Inflammatory macrophage treated with lipopolysaccharide for 1 hour (primary cell): ENCODE results near the gene GLYAT.
"Not testable (repeated sequence)": the region's sequence is repeated elsewhere in the genome, so short reads cannot be mapped to it uniquely, and the experiment has no call there.

ENCODE experiments used
- DNase-seq, 2 donors: peaks; one replicate each; pipeline ENCODE4 v3.0.0-alpha.2; 2020 to 2022

The GLYAT gene

DNA sequence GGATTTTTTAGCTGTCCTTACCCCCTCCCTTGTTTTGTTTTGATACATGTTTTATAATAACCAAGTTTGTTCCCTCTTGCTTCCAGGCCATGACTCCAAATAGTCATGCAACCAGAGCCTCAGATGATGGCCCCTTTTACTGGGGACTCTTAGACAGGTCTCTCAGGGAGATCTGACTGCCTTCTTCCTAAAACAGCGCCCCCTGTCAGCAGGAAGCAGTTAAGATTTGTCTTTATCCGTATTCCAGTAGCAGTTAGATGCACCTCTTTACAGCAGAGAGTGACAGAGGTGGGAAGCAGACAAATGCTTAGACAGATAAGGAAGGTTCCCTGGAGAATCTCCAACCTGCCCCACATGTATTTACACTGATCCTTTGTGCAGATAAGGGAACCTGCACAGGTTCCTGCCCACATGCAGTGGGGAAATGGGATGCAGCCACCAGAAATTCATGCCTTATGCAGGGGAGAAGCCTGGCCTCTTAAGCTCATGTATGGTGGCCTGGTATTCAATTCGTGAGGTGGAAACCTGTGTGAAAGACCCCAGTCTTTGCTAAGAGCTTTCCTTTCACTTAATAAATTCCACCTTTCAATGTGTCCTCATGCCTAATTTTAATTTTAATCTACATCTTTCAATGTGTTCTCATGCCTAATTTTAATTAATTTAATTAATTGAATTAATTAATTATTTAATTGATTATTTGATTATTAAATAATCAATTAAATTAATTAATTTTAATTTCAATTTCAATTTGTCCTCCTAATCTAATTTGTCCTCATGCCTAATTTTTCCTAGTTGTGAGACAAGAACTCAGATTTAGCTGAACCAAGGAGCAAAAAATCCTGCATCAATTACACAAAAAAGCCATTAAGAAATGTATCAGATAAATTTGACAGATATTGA lies 11.5 kb upstream of the GLYAT start:
- no peak for DNase-seq

DNA sequence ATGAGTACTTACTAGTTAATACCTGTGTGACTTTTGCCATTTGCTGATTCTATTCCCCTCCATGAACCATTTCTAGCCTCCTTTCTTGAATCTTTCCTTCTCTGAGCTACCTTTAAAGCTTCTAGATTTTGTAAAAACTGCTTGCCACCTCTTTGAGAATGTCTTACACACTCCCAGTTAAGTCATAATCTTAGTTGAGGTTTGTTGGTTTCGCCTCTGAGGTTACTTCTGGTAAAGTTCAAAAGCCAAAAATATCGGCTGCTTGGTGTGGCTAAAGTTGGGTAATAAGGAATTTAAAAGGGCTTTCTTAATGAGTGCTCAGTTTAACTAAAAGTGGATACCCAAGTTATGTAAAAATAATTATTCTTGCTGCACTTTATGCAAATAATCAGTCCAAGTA lies 10.4 kb upstream of the GLYAT start:
- no peak for DNase-seq

DNA sequence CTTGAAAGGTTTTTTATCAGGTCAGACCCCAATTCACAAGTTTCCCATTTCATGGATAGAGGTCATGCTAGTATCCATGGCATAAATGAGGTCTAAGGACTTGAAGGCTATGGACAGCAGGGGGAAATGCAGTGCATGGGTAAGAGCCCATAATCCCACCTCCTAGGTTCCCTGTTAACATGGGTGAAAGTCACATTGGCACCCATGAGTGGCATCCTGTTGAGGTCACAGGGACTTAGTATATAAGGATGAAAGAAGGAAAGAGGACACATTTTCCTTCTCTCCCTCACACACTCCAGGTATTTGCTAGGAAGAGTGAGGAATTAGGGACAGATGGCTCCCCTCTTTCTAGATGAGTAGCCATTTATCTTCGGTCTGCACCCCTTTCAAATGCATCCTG lies 9.4 kb upstream of the GLYAT start:
- DNase-seq = no peak

DNA sequence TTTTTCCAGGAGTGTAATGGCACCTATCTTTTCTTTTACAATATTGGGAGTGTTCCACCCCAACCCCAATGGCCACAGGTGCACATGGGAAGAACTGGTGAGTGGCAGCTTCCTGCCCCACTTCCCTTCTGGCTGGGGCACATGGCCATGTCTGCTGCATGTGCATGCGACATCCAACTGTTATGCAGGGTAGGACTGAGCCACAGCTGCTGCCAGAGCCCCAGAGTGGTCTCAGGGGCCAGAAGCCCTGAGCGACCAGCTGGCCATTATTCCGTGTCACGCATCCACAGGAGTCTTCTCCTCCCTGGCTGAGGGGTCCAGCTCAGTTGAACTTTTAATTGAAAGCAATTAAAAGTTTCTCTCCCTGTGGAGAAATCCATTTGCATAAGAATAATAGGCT lies 8.7 kb upstream of the GLYAT start:
- no peak for DNase-seq

DNA sequence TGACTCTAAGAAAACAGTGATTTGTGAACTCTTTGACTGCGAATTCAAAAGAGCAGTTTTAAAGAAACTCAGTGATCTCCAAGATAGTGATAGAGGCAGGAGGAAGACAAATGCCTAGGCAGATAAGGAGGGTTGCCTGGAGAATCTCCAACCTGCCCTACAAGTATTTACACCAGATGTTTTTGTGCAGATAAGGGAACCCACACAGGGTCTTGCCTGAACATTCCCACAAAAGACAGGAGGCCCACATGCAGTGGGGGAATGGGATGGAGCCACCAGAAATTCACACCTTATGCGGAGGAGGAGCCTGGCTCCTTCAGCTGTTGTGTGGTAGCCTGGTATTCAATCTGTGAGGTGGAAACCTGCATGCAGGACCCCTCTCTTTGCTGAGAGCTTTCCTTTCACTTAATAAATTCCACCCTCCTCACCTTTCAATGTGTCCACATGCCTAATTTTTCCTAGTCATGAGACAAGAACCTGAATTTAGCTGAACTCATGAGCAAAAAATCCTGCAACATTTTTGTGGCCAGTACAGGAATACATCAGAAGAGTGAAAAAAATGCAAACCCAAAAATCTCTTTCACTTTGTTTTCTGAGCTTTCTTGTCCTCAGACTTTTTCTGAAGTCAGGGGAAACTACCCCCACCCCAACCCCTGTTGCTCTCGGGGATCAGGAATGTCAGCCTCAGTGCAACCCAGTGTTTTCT lies 8.1 kb upstream of the GLYAT start:
- DNase-seq = no peak

DNA sequence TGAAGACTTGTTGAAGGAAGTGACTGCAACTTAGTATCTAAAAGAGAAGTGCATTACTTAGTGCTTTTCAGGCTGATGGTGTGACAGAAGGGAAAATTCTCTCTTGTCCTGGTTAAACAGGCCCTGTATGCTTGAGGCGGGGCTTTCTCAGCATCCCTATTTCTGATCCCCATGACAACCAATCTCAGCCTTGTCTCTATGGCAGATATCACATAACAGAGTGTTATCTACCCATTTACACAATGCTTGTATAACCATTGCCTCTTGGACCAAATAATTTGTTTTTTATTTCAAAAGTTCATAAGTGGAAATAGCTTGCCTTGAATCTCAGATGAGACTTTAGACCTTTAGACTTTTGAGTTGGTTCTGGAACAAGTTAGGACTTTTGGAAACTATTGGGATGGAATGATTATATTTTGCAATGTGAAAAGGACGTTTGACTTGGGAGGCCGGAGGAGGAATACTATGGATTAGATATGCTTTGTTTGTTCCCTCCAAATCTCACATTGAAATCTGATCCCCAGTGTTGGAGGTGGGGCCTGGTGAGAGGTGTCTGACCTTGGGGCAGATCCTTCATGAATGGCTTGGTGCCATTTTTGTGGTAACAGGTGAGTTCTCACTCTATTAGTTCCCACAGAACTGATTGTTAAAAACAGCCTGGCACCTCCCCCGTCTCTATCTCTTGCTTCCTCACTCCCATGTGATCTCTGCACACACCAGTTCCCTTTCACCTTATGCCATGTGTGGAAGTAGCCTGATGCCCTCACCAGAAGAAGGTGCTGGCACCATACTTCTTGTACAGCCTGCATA lies 3.1 kb upstream of the GLYAT start:
- DNase-seq = no peak

DNA sequence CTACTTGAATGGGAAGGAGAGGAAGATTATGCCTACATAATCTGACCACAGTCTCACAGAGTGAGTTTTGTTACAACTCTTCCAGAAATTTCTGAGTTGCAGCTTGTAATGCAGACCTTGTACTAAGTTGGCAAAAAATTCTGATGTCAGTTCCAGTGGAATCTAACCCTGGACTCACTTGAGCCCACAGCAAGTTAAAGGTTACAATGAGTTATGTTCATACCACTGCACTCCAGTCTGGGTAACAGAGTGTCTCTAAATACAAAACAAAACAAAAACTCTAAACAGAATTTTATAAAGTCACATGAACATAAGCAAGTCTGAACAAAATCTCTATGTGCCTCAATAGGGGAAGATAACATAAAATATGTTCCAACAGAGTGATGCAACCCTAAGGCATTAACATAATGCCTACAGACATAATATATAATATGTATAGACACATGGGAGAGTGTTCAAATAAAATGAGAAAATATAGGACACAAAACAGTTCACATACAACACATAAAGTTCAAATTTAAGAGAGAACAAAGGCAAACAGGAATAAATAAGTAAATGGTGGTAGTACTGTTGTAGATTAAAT lies 1.1 kb downstream of the GLYAT start:
- no peak for DNase-seq

DNA sequence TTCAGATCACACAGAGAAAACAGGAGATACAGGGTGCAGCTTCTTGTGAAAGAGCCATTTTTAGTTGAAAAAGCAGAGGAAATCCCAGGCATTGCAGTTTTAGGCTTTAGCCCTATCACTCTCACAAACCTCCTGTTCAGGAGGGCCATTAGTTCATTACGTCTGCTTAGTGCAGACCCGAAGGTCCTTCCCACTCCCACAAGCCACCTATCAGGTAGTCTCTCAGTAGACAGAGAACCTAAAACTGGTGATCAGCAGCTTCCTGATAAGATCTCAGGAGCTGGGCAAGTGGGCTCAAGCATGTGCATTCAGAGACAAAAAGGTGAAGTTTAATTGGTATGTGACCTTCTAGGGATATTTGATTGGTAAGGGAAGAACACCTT lies 4.3 kb downstream of the GLYAT start:
- DNase-seq = no peak

DNA sequence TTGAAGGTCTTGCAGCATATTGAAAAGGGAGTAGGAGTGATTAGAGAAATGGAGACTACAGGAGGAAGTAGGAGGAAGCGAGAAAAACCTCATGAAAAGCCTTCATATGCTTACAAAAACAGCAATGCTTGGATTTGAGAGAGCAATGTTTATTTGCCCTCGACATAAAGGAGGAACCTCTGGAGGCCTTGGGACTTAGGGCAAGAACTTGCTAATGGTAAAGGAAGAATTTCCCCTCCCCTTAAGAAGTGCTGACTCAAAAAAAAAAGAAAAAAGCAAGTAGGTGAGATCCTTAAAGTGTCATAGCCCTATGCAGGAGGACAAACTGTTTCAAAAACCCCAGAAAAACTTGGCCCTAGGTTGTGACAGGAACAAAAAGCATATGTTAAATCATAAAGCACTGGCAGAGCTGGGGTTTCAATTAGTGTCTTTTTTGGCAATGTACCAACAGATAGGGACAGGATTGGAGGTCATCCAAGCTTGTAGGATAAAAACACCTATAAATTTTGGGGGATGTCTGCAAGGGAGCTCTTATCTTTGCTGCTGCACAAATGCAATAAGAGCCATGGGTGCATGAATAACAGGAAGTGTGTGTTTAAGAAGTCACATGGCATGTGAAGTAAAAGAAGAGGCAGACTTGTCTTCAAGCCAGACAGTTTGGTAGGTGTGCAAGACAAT lies 4.9 kb downstream of the GLYAT start:
- peak; percentile 28 to 51 for DNase-seq

DNA sequence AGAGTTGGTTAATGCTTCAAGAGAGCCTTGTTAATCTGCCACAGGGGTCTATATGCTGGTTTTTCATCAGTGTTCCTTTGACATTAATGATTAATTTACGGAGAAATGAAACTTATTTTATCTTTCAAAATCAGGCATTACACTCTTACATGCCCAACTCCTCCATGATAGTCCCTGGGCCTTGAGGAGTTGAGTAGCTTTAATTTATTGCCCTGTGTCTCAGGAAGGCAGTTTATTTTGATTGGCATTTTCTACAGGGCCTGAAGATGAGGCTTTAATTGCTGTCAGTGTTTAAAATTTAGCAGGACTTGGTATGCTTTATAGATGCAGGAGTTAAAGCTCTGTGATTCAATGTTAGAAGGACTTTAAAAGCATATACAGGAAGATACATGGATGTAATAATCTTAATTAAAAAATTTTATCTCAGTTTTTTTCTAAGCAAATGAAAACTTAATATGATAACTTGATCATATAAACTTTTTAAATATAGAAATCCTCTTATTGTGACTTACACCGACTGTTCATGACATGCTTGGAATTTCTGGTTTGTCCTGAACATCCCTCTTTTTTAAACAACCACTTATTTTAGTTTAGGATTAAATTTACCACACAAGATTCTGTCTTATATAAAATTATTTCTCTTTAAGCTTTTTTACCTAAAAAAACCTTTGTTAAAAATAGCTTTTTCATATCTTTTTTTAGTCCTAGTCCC lies 12.2 kb downstream of the GLYAT start:
- DNase-seq = no peak

DNA sequence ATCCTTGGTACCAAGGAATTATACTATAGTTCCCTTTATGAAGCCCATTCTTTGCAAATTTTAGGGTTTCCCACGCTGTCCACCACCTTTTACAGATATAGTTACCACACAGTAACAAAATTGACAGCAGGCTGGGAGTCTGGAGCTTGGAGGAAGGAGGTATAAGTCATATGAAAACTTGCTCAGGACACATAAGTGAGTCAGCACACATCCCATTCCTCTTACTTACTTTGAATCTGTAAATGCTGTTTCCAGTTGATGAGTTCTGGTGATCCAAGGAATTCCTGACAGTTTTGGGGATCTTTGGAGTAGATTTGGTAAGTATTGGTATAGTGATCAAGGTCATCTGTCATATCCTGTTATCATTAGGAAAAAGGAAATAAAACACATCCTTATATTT lies 19.2 kb downstream of the GLYAT start:
- no peak for DNase-seq

DNA sequence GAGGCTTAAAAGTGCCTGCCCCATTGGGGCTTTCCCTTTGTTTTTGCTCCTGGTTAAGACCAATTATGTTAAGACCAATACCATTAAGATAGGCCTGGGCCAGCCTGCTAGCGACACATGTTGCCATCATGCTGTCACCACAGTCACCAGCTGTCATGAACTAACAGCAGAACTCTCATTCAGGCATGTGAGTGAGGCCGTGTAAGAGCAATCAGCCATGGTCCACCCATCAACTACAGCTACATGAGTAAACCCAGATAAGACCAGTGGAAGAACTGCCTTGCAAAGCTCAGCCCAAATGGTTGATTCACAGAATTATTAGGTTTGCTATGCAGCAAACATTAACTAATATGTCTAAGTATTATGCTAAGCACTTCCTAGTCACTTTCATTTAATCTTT lies 19.9 kb downstream of the GLYAT start:
- DNase-seq = no peak

DNA sequence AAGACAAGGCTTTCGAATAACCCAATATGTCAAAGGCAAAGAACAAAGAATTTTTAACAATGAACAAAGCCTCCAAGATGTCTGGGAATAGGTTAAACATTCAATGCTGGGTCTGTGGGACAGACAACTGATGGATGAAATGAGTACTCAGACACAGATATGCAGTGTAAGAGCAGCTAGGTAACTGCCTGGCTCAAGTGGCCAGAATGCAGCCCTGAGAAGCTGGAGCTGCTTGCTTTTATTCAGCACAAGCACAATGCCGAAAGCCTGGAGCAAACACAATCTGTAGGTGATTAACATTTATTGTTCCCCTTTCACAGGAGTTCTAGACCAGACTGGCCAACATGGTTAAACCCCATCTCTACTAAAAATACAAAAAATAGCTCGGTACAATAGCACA lies 24.0 kb downstream of the GLYAT start:
- DNase-seq = no peak

DNA sequence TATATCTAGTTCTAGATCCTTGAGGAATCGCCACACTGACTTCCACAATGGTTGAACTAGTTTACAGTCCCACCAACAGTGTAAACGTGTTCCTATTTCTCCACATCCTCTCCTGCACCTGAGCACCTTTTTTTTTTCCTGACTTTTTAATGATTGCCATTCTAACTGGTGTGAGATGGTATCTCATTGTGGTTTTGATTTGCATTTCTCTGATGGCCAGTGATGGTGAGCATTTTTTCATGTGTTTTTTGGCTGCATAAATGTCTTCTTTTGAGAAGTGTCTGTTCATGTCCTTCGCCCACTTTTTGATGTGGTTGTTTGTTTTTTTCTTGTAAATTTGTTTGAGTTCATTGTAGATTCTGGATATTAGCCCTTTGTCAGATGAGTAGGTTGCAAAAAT lies 34.9 kb downstream of the GLYAT start:
- DNase-seq = not testable (repeated sequence)

DNA sequence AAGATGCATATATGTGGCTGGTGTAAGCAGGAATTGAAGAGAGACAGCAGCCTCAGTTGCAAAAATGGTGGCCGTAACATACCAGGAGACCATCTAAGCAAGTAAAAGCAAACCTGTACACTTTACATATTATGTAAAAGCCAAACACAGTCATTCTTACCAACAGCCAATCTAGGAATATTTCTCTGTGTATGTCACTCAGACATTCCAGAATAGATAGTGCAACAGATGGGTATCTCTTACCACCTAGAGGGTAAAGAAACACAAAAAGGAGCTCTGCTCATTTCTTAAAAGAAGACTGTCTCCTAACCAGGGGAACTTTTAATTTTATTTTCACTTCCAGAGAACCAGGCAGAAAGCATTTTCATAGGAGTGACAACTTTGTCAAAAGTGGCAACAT lies 38.7 kb downstream of the GLYAT start:
- DNase-seq = no peak

DNA sequence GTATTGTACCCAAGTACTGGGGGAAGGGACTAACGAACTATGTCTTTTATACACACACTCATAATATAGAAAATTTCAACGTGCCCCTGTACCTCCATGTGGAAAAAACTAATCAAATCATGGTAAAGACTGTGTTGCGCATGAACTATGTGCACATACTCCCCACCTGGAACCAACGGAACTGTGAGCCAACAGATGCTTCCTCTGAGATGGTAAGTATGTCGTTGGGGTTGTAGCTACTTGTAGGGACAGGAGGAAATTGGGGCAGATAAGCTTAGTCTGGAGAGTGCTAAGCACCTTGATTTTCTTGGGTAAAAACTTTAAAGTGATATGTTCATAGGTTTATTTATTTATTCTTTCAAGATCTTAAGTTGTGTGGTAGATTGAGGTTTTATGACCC lies 40.1 kb downstream of the GLYAT start:
- DNase-seq = no peak

DNA sequence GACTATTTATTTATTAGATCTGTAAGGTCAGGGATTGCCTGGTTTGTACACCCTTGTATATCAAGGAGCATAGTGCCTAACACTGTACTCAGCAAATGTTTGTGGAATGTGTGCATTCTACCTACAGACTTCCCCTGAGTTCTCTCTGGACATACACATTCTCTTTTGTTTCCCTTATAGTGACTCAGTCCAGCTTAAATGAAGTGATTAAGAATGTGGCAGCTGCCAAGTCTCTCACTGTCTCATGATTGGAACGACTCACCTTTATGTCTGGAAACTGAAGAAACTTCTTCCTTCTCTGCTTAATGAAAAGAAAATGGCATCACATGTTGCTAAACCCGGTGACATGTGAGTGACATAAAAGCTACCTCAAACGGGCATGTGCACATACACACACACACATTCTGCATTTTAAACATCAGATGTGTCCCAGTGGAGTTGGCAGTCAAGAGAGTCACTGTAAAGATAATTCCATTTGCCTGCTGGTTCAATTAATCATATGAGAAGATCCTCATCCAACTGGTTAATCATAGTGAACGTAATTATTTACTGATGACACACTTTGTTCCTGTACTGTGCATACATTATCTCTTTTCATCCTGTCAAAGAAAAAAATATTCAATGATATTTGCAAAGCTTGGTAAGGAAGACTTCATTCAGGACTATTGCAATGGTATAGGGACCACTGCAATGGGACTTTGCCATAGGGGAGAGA lies 42.8 kb downstream of the GLYAT start:
- DNase-seq = peak in 1 of 2 donors; percentile 27

DNA sequence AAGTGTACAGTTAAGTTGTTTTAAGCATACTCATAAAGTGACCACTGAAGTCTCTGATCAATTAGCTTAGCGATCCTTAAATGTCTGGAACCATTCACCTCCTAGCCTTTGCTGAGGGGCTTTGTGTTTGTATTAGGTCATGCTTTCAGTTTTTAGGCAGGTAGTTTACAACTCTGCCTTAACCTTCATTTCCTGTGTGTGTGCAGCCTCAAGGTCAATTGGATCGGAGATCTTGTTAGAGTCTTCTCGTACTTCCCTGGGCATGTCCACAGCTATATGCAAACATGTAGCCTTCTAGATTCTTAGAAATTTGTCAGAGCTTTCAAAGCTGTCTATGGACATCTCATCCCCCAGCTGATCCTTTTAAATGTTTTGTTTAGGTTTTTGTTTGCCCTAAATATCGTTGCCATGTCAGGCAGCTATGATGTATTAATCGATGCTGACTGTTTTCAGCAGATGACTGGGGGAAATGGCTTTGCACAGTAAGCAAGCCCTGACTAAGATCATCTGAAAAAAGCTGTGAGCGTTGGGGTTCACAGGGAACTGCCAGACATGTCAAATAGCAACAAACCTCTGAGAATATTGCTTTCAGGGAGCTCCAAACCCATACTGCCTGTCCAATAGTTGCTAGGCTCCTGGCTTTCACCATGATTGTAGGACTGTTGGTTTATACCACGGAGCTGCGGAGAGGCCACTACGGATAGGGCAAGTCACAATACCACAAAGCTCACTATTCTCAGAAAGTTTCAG lies 45.6 kb downstream of the GLYAT start:
- no peak for DNase-seq

DNA sequence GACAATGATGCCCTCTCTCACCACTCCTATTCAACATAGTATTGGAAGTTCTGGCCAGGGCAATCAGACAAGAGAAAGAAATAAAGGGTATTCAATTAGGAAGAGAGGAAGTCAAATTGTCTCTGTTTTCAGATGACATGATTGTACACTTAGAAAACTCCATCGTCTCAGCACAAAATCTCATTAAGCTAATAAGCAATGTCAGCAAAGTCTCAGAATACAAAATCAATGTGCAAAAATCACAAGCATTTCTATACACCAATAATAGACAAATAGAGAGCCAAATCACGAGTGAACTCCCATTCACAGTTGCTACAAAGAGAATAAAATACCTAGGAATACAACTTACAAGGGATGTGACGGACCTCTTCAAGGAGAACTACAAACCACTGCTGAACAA lies 49.1 kb downstream of the GLYAT start:
- not testable (repeated sequence) for DNase-seq

DNA sequence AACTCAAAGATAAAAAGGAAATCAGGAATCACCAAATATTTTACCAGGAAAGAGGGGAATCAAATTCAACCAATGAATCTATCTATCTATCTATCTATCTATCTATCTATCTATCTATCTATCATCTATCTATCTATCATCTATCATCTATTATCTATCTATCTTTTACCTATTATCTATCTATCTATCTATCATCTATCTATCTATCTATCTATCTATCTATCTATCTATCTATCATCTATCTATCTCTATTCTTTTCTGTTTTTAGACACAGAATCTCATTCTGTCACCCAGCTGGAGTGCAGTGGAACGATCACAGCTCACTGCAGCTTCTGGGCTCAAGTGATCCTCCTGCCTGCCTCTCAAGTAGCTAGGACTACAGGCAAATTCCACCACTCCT lies 54.2 kb downstream of the GLYAT start:
- DNase-seq = not testable (repeated sequence)
